Suprapubic skin (tissue), 3 donors: ENCODE measurements around the gene PXMP4.

Experiments
- EP300 ChIP-seq: sonication (generic); formaldehyde crosslinking; IDR thresholded peaks from one replicate; pipeline ENCODE4 v1.6.1; 2017; ENCODE audit warnings: antibody characterized with exemption
- POLR2A ChIP-seq, 2 donors: fragments of 450-650 bp; IDR thresholded peaks; one replicate each; pipeline ENCODE4 v1.6.1; 2017; ENCODE audit warnings: antibody characterized with exemption in 2 of 2, mild to moderate bottlenecking in 2 of 2, moderate library complexity in 2 of 2
- TF ChIP-seq, protein P1 (sequence below), 2 donors: fragments of 200-600 bp in 1 of 2; fragments of 450-650 bp in 1 of 2; sonication (generic) in 1 of 2; IDR thresholded peaks; one replicate each; pipeline ENCODE4 v1.5.1; 2016 to 2019; ENCODE audit warnings: antibody characterized with exemption in 2 of 2, mild to moderate bottlenecking in 1 of 2, moderate library complexity in 1 of 2

DNA sequence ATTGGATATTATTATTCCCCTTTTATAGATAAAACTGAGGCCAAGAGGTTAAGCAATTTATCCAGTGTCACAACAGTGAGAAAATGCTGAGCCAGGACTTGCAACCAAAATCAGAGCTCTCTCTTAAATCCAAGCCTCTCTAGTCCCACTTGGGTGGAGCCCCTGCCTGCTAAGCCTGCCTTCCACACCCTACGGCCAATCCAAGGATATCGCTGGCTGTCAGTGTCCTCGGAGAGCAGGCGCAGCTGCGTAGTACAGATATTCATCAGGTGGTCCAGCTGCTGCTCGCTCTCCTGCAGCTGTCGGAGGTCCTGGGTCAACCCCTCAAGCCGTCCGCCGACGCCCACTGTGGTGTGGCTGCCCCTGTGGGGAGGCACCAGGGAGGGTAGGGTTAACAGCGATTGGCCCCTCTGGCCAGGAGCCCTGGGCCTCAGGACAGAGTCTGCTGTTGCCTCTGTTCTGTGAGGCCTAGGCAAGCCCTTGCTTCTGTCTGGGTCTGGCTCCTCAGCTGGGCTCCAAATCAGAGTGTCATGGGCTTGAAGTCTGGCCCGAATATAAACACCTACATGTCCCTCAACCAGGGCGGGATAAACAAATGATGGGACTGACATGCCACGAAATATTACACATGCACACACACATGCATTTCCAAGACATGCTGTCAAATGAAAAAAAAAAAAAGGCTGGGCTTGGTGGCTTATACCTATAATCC is 42.0 kb downstream of the PXMP4 start:
- no peak for TF ChIP-seq EP300
- TF ChIP-seq, protein P1, sequence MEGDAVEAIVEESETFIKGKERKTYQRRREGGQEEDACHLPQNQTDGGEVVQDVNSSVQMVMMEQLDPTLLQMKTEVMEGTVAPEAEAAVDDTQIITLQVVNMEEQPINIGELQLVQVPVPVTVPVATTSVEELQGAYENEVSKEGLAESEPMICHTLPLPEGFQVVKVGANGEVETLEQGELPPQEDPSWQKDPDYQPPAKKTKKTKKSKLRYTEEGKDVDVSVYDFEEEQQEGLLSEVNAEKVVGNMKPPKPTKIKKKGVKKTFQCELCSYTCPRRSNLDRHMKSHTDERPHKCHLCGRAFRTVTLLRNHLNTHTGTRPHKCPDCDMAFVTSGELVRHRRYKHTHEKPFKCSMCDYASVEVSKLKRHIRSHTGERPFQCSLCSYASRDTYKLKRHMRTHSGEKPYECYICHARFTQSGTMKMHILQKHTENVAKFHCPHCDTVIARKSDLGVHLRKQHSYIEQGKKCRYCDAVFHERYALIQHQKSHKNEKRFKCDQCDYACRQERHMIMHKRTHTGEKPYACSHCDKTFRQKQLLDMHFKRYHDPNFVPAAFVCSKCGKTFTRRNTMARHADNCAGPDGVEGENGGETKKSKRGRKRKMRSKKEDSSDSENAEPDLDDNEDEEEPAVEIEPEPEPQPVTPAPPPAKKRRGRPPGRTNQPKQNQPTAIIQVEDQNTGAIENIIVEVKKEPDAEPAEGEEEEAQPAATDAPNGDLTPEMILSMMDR (IDR thresholded peaks at IDR 0.05) = no peak
- TF ChIP-seq POLR2A (IDR thresholded peaks at IDR 0.05) = no peak
